Stimulated activated CD8-positive, alpha-beta memory T cell treated with anti-CD3 and anti-CD28 coated beads, Interleukin-2, amount 100 ng/mL, for 1 hour (primary cell): ENCODE results near the gene KCND1.

ENCODE experiments used
- DNase-seq, 2 donors: peaks; one replicate each; pipeline ENCODE4 v3.0.0-alpha.2; 2020; ENCODE audit warnings: low read depth in 2 of 2

The KCND1 gene

GRCh38 chrX:48913605-48914366 lies 57.9 kb downstream of the KCND1 start:
- DNase-seq = no peak

- peak; percentile 73 to 80 for DNase-seq
Measured at GRCh38 chrX:48911412-48912182, 60.0 kb downstream of the KCND1 start, which contains the start of gene SLC35A2. TSS of gene SLC35A2 (minus strand) at chrX:48911646. CDS start at chrX:48911636, 10 bp downstream.
